ENCODE results near the gene GCC1.
"Not testable (repeated sequence)": the region's sequence is repeated elsewhere in the genome, so short reads cannot be mapped to it uniquely, and the experiment has no call there.

Gene GCC1

DNA sequence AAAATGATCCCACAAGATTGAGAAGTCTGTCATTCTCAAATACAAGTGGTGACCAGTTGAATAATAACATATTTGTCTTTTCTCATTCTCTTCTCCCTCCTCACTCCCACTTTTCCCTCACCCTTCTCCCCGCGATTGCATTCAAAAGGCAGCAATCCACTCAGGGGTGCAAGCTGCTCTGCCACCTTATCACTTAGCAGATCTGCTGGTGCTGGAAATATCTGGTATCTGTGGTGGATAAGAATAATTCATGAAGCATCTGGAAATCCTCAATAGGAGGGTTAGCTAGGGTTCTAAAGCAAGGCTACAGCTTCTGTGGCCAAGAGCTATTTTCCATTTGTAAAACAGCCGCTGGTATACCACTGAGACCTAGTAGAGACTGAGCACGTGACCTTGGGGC is 43.8 kb downstream of the GCC1 start:
- no peak overlapping the region for H3K4me3 ChIP-seq (ENCODE audit: low read length, poor library complexity, severe bottlenecking)
- no peaks in the 10 kb centered on the region for H3K27me3 ChIP-seq (ENCODE audit: insufficient read depth, low read length, poor library complexity, severe bottlenecking)
- no peaks in the 10 kb centered on the region for H3K36me3 ChIP-seq (ENCODE audit: insufficient read depth, low read length)
- H3K79me2 ChIP-seq (ENCODE audit: insufficient read depth, low read length), result no peaks in the 10 kb centered on the region
- TF ChIP-seq, protein P1, sequence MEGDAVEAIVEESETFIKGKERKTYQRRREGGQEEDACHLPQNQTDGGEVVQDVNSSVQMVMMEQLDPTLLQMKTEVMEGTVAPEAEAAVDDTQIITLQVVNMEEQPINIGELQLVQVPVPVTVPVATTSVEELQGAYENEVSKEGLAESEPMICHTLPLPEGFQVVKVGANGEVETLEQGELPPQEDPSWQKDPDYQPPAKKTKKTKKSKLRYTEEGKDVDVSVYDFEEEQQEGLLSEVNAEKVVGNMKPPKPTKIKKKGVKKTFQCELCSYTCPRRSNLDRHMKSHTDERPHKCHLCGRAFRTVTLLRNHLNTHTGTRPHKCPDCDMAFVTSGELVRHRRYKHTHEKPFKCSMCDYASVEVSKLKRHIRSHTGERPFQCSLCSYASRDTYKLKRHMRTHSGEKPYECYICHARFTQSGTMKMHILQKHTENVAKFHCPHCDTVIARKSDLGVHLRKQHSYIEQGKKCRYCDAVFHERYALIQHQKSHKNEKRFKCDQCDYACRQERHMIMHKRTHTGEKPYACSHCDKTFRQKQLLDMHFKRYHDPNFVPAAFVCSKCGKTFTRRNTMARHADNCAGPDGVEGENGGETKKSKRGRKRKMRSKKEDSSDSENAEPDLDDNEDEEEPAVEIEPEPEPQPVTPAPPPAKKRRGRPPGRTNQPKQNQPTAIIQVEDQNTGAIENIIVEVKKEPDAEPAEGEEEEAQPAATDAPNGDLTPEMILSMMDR (conservative IDR thresholded peaks at IDR 0.05; ENCODE audit: low read length), result no peak
- TF ChIP-seq EZH2phosphoT487 (IDR thresholded peaks at IDR 0.05; ENCODE audit: borderline replicate concordance), result no peak
- H4K20me1 ChIP-seq (ENCODE audit: insufficient read depth, low read length, poor library complexity, severe bottlenecking), result no peaks in the 10 kb centered on the region
- H2AFZ ChIP-seq (ENCODE audit: low read length), result no peak overlapping the region
- H3K9me3 ChIP-seq (ENCODE audit: insufficient read depth, low read depth, low read length), result no peaks in the 10 kb centered on the region; the same call in 1 of the 2 replicates
- no peaks in the 10 kb centered on the region for H3K9me2 ChIP-seq (replicated peaks; ENCODE audit: low read depth, low read length)
- H3K4me1 ChIP-seq (ENCODE audit: insufficient read depth, low read length, poor library complexity, severe bottlenecking), result no peaks in the 10 kb centered on the region
- H3F3A ChIP-seq (ENCODE audit: low read depth), result no peaks in the 10 kb centered on the region
- H3K4me2 ChIP-seq (ENCODE audit: low read depth, low read length, poor library complexity, severe bottlenecking), result no peak overlapping the region
- no peak overlapping the region for H3K9ac ChIP-seq (ENCODE audit: low read depth, low read length, poor library complexity, severe bottlenecking)

DNA sequence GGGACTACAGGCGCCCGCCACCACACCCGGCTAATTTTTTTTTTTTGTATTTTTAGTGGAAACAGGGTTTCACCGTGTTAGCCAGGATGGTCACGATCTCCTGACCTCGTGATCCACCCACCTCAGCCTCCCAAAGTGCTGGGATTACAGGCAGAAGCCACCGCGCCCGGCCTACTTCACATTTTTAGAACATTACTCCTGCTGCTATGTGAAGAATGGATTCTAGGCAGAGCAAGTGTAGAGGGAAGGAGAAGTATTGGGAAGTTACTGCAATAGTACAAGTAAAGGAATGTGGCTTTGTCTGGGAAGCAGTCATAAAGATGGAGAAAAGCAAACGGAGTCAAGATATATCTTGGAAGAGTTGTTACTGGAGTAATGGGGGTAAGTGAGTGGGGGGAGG is 44.9 kb downstream of the GCC1 start:
- H3K9me3 ChIP-seq (ENCODE audit: insufficient read depth, low read depth, low read length); H3K79me2 ChIP-seq (ENCODE audit: insufficient read depth, low read length); H3K27me3 ChIP-seq (ENCODE audit: insufficient read depth, low read length, poor library complexity, severe bottlenecking); H3K9me2 ChIP-seq (replicated peaks; ENCODE audit: low read depth, low read length); H4K20me1 ChIP-seq (ENCODE audit: insufficient read depth, low read length, poor library complexity, severe bottlenecking); H3K4me1 ChIP-seq (ENCODE audit: insufficient read depth, low read length, poor library complexity, severe bottlenecking); H3K9ac ChIP-seq (ENCODE audit: low read depth, low read length, poor library complexity, severe bottlenecking); H3K4me2 ChIP-seq (ENCODE audit: low read depth, low read length, poor library complexity, severe bottlenecking); H2AFZ ChIP-seq (ENCODE audit: low read length); H3K4me3 ChIP-seq (ENCODE audit: low read length, poor library complexity, severe bottlenecking); H3F3A ChIP-seq (ENCODE audit: low read depth); H3K36me3 ChIP-seq (ENCODE audit: insufficient read depth, low read length): not testable (repeated sequence)

GRCh38 chr7:127539116-127539515 is 46.3 kb downstream of the GCC1 start:
- no peaks in the 10 kb centered on the region for H3K9me2 ChIP-seq (replicated peaks; ENCODE audit: low read depth, low read length)
- no peaks in the 10 kb centered on the region for H4K20me1 ChIP-seq (ENCODE audit: insufficient read depth, low read length, poor library complexity, severe bottlenecking)
- H3K9me3 ChIP-seq (ENCODE audit: insufficient read depth, low read depth, low read length), result no peaks in the 10 kb centered on the region
- no peak overlapping the region for H2AFZ ChIP-seq (ENCODE audit: low read length)
- no peaks in the 10 kb centered on the region for H3K36me3 ChIP-seq (ENCODE audit: insufficient read depth, low read length)
- no peak overlapping the region for H3K9ac ChIP-seq (ENCODE audit: low read depth, low read length, poor library complexity, severe bottlenecking)
- no peak for TF ChIP-seq EZH2phosphoT487 (IDR thresholded peaks at IDR 0.05; ENCODE audit: borderline replicate concordance)
- TF ChIP-seq, protein P1 (conservative IDR thresholded peaks at IDR 0.05; ENCODE audit: low read length), result no peak
- no peaks in the 10 kb centered on the region for H3K27me3 ChIP-seq (ENCODE audit: insufficient read depth, low read length, poor library complexity, severe bottlenecking)
- no peak overlapping the region for H3K4me2 ChIP-seq (ENCODE audit: low read depth, low read length, poor library complexity, severe bottlenecking)
- H3K4me3 ChIP-seq (ENCODE audit: low read length, poor library complexity, severe bottlenecking), result no peak overlapping the region
- H3K4me1 ChIP-seq (ENCODE audit: insufficient read depth, low read length, poor library complexity, severe bottlenecking), result no peaks in the 10 kb centered on the region
- no peaks in the 10 kb centered on the region for H3K79me2 ChIP-seq (ENCODE audit: insufficient read depth, low read length)
- no peaks in the 10 kb centered on the region for H3F3A ChIP-seq (ENCODE audit: low read depth)

DNA sequence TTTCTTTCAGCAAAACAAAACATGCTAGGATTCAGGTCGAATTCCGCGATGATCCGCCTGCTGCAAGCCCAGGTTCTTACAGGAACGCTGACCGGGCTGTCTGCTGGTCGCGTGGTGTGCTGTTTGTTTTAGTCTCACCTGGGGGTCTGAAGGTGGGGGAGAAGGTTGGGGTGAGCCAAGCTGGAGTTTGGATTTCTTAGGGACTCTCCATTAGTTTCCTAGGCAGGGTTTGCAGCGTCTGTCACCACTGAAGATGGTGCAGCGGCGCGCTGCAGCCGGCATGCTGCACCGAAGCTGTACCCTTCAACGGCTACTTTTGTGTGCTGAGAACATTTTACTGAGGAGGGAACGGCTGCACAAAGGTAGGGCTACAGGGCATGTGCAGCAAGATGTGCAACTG is 48.7 kb downstream of the GCC1 start:
- no peak overlapping the region for H3K9ac ChIP-seq (ENCODE audit: low read depth, low read length, poor library complexity, severe bottlenecking)
- H3K9me3 ChIP-seq (ENCODE audit: insufficient read depth, low read depth, low read length), result no peaks in the 10 kb centered on the region
- H4K20me1 ChIP-seq (ENCODE audit: insufficient read depth, low read length, poor library complexity, severe bottlenecking), result no peaks in the 10 kb centered on the region
- no peak for TF ChIP-seq EZH2phosphoT487 (IDR thresholded peaks at IDR 0.05; ENCODE audit: borderline replicate concordance)
- TF ChIP-seq, protein P1 (conservative IDR thresholded peaks at IDR 0.05; ENCODE audit: low read length), result no peak
- H3F3A ChIP-seq (ENCODE audit: low read depth), result no peaks in the 10 kb centered on the region
- no peaks in the 10 kb centered on the region for H3K27me3 ChIP-seq (ENCODE audit: insufficient read depth, low read length, poor library complexity, severe bottlenecking)
- no peaks in the 10 kb centered on the region for H3K36me3 ChIP-seq (ENCODE audit: insufficient read depth, low read length)
- no peak overlapping the region for H2AFZ ChIP-seq (ENCODE audit: low read length)
- H3K4me1 ChIP-seq (ENCODE audit: insufficient read depth, low read length, poor library complexity, severe bottlenecking), result no peaks in the 10 kb centered on the region
- no peak overlapping the region for H3K4me3 ChIP-seq (ENCODE audit: low read length, poor library complexity, severe bottlenecking)
- H3K79me2 ChIP-seq (ENCODE audit: insufficient read depth, low read length), result no peaks in the 10 kb centered on the region
- H3K4me2 ChIP-seq (ENCODE audit: low read depth, low read length, poor library complexity, severe bottlenecking), result no peak overlapping the region
- H3K9me2 ChIP-seq (replicated peaks; ENCODE audit: low read depth, low read length), result no peaks in the 10 kb centered on the region
